ENCODE results near the gene DGKD. TPM values are rescaled to one million over a fixed set of nuclear protein-coding genes. Genes with fewer than 3 reads are reported as not detected.

The DGKD gene
- total and polyA plus RNA-seq, 2 donors from 2014 or later = 2.6 to 32.3 TPM

GRCh38 chr2:233433029-233433428 lies 78.7 kb downstream of the DGKD start:
- Histone ChIP-seq H3K4me3 (ENCODE audit: low read length in 3 of 3) (no peak overlapping the region), H3K9me3 (ENCODE audit: control insufficient read depth in 2 of 3, insufficient read depth in 1 of 3, low read length in 3 of 3) (no peaks in the 10 kb centered on the region), H3K36me3 (ENCODE audit: control insufficient read depth in 2 of 3, insufficient read depth in 3 of 3, low read length in 3 of 3) (peaks cover 0 to 12% (median 4%) of the 10 kb centered on the region in 3 donors), H3K27ac (ENCODE audit: low read depth in 2 of 2, low read length in 2 of 2) (no peak overlapping the region), H3K9ac (ENCODE audit: low read length in 3 of 3) (no peak overlapping the region), H3K27me3 (ENCODE audit: control insufficient read depth, insufficient read depth, low read length) (no peaks in the 10 kb centered on the region), H3K4me1 (ENCODE audit: control insufficient read depth in 2 of 3, insufficient read depth in 2 of 3, low read depth in 1 of 3, low read length in 3 of 3) (no peaks in the 10 kb centered on the region)
- FAIRE-seq (no peak), DNase-seq (no peak)
- no peak for TF ChIP-seq CTCF (IDR thresholded peaks at IDR 0.05; ENCODE audit: borderline replicate concordance, extremely low read depth, insufficient read depth)
- intact Hi-C loops (cut with DNase I) = no loop called here

- Histone ChIP-seq H3K9me3 (ENCODE audit: control insufficient read depth in 2 of 3, insufficient read depth in 1 of 3, low read length in 3 of 3) (no peaks in the 10 kb centered on the region), H3K27ac (ENCODE audit: low read depth in 2 of 2, low read length in 2 of 2) (no peak overlapping the region), H3K36me3 (ENCODE audit: control insufficient read depth in 2 of 3, insufficient read depth in 3 of 3, low read length in 3 of 3) (peaks cover 0 to 12% (median 8%) of the 10 kb centered on the region in 3 donors), H3K9ac (ENCODE audit: low read length in 3 of 3) (no peak overlapping the region), H3K4me3 (ENCODE audit: low read length in 3 of 3) (no peak overlapping the region), H3K4me1 (ENCODE audit: control insufficient read depth in 2 of 3, insufficient read depth in 2 of 3, low read depth in 1 of 3, low read length in 3 of 3) (no peaks in the 10 kb centered on the region), H3K27me3 (ENCODE audit: control insufficient read depth, insufficient read depth, low read length) (no peaks in the 10 kb centered on the region)
- no peak for FAIRE-seq
- DNase-seq = no peak
- intact Hi-C loops (cut with DNase I) = no loop called here
- no peak for TF ChIP-seq CTCF (IDR thresholded peaks at IDR 0.05; ENCODE audit: borderline replicate concordance, extremely low read depth, insufficient read depth)
These were observed 79.5 kb downstream of the DGKD start for GRCh38 chr2:233433794-233434193.

GRCh38 chr2:233434666-233435330 lies 80.5 kb downstream of the DGKD start:
- Histone ChIP-seq H3K36me3 (ENCODE audit: control insufficient read depth in 2 of 3, insufficient read depth in 3 of 3, low read length in 3 of 3) (peaks cover 0 to 12% (median 8%) of the 10 kb centered on the region in 3 donors), H3K9ac (ENCODE audit: low read length in 3 of 3) (no peak overlapping the region), H3K4me1 (ENCODE audit: control insufficient read depth in 2 of 3, insufficient read depth in 2 of 3, low read depth in 1 of 3, low read length in 3 of 3) (no peaks in the 10 kb centered on the region), H3K27me3 (ENCODE audit: control insufficient read depth, insufficient read depth, low read length) (no peaks in the 10 kb centered on the region), H3K27ac (ENCODE audit: low read depth in 2 of 2, low read length in 2 of 2) (no peak overlapping the region), H3K9me3 (ENCODE audit: control insufficient read depth in 2 of 3, insufficient read depth in 1 of 3, low read length in 3 of 3) (no peaks in the 10 kb centered on the region), H3K4me3 (ENCODE audit: low read length in 3 of 3) (no peak overlapping the region)
- peak in 4 of 5 donors; percentile 40 to 71 (median 50) for DNase-seq
- intact Hi-C loops (cut with DNase I) = no loop called here
- no peak for TF ChIP-seq CTCF (IDR thresholded peaks at IDR 0.05; ENCODE audit: borderline replicate concordance, extremely low read depth, insufficient read depth)
- FAIRE-seq = no peak

All from kidney (tissue), 14 donors.